Hepatocyte (in vitro differentiated cells): ENCODE measurements around the gene CSH2. TPM values are rescaled to one million over a fixed set of nuclear protein-coding genes. Genes with fewer than 3 reads are reported as not detected.
"Not testable (repeated sequence)": the region's sequence is repeated elsewhere in the genome, so short reads cannot be mapped to it uniquely, and the experiment has no call there.

Experiments used
- DNase-seq: peaks from one replicate; pipeline ENCODE4 v3.0.0-alpha.2; 2016; ENCODE audit warnings: low spot score
- H2AFZ ChIP-seq: fragments of 200-600 bp; sonication (generic); 2 replicates; pipeline ENCODE4 v1.6.0; 2016; ENCODE audit warnings: antibody characterized with exemption, mild to moderate bottlenecking
- H3K27ac ChIP-seq: fragments of 200-600 bp; sonication (generic); 2 replicates; pipeline ENCODE4 v1.5.1; 2016; ENCODE audit warnings: mild to moderate bottlenecking
- H3K27me3 ChIP-seq: fragments of 200-600 bp; sonication (generic); 2 replicates; pipeline ENCODE4 v1.6.1; 2016
- H3K36me3 ChIP-seq: fragments of 200-600 bp; sonication (generic); replicated peaks from 2 replicates; pipeline ENCODE4 v1.5.1; 2016; ENCODE audit warnings: low read depth; ENCODE audit not compliant: insufficient read depth
- H3K4me1 ChIP-seq: fragments of 200-600 bp; sonication (generic); 2 replicates; pipeline ENCODE4 v1.5.1; 2016; ENCODE audit warnings: mild to moderate bottlenecking, moderate library complexity; ENCODE audit not compliant: insufficient read depth
- H3K4me2 ChIP-seq: fragments of 200-600 bp; sonication (generic); 2 replicates; pipeline ENCODE4 v1.6.0; 2016
- H3K4me3 ChIP-seq: fragments of 200-600 bp; sonication (generic); 2 replicates; pipeline ENCODE4 v1.5.1; 2016; ENCODE audit warnings: mild to moderate bottlenecking
- H3K79me2 ChIP-seq: fragments of 200-600 bp; sonication (generic); 2 replicates; pipeline ENCODE4 v1.6.0; 2017; ENCODE audit warnings: mild to moderate bottlenecking
- H3K9me2 ChIP-seq: fragments of 200-600 bp; sonication (generic); replicated peaks from 2 replicates; pipeline ENCODE4 v1.6.0; 2017; ENCODE audit warnings: mild to moderate bottlenecking; ENCODE audit not compliant: insufficient read depth
- H3K9me3 ChIP-seq: fragments of 200-600 bp; sonication (generic); 2 replicates; pipeline ENCODE4 v1.5.1; 2016; ENCODE audit warnings: low read depth, mild to moderate bottlenecking
- H4K20me1 ChIP-seq: fragments of 200-600 bp; sonication (generic); 2 replicates; pipeline ENCODE4 v1.6.0; 2016; ENCODE audit warnings: mild to moderate bottlenecking; ENCODE audit not compliant: insufficient read depth, poor library complexity, severe bottlenecking
- EZH2 ChIP-seq: fragments of 200-600 bp; sonication (generic); IDR thresholded peaks from 2 replicates; pipeline ENCODE4 v1.6.1; 2016; ENCODE audit warnings: antibody characterized with exemption, mild to moderate bottlenecking, borderline replicate concordance
- EZH2phosphoT487 ChIP-seq: fragments of 200-600 bp; sonication (generic); IDR thresholded peaks from one replicate; pipeline ENCODE4 v1.6.1; 2018; ENCODE audit warnings: antibody characterized with exemption, mild to moderate bottlenecking, low read depth, moderate library complexity; ENCODE audit not compliant: unreplicated experiment, severe bottlenecking
- WGBS: methylation state at CpG from one replicate; pipeline ENCODE4 v1.1.6; 2016; ENCODE audit warnings: low lambda C conversion rate; ENCODE audit errors: missing lambda C conversion rate; 5-methylcytosine and 5-hydroxymethylcytosine counted together
- polyA plus RNA-seq: library from polyadenylated mRNA; unstranded; fragments of >200 nt; fragmentation: Nextera tagmentation; extraction: Ambion mirVana; gene quantifications from 2 replicates; pipeline ENCODE4 v1.2.1, GENCODE V29; 2016
- total RNA-seq: library from RNA; depleted of rRNA; stranded (reverse); fragments of >200 nt; gene quantifications from 2 replicates; pipeline ENCODE4 v1.2.3, GENCODE V29; 2014
- TF ChIP-seq, protein P1 (sequence below): fragments of 200-600 bp; sonication (generic); IDR thresholded peaks from 2 replicates; pipeline ENCODE4 v1.5.1; 2016; ENCODE audit warnings: antibody characterized with exemption, mild to moderate bottlenecking; ENCODE audit not compliant: poor library complexity

Gene CSH2
- total and polyA plus RNA-seq, 2 experiments from 2014 or later: 1.4 TPM; not detected in 1

DNA sequence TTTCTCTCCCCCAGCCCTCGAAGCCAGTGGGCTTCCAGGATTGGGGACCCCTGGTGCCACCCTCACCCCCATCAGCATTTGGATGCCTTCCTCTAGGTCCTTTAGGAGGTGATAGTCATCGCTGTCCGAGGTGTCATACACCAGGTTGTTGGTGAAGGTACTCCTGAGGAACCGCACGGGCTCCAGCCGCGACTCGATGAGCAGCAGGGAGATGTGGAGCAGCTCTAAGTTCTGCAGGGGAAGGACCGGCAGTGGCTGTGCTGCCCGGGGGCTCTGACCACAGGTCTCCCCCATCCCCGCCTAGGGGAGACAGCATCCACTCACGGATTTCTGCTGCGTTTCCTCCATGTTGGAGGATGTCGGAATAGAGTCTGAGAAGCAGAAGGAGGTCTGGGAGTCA is 36.6 kb upstream of the CSH2 start:
- Histone ChIP-seq H3K9me3 (no peaks in the 10 kb centered on the region), H3K36me3 (no peaks in the 10 kb centered on the region), H3K9me2 (no peaks in the 10 kb centered on the region), H3K4me3 (no peak overlapping the region), H3K79me2 (no peaks in the 10 kb centered on the region), H2AFZ (no peak overlapping the region), H3K27me3 (peaks cover 3% of the 10 kb centered on the region), H4K20me1 (no peaks in the 10 kb centered on the region), H3K27ac (no peak overlapping the region), H3K4me2 (no peak overlapping the region), H3K4me1 (no peaks in the 10 kb centered on the region)
- TF ChIP-seq, protein P1, sequence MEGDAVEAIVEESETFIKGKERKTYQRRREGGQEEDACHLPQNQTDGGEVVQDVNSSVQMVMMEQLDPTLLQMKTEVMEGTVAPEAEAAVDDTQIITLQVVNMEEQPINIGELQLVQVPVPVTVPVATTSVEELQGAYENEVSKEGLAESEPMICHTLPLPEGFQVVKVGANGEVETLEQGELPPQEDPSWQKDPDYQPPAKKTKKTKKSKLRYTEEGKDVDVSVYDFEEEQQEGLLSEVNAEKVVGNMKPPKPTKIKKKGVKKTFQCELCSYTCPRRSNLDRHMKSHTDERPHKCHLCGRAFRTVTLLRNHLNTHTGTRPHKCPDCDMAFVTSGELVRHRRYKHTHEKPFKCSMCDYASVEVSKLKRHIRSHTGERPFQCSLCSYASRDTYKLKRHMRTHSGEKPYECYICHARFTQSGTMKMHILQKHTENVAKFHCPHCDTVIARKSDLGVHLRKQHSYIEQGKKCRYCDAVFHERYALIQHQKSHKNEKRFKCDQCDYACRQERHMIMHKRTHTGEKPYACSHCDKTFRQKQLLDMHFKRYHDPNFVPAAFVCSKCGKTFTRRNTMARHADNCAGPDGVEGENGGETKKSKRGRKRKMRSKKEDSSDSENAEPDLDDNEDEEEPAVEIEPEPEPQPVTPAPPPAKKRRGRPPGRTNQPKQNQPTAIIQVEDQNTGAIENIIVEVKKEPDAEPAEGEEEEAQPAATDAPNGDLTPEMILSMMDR: no peak
- TF ChIP-seq EZH2 (no peak), EZH2phosphoT487 (no peak)
- WGBS: 85% methylated on average over 14 of the region's 14 CpGs
- no peak for DNase-seq

DNA sequence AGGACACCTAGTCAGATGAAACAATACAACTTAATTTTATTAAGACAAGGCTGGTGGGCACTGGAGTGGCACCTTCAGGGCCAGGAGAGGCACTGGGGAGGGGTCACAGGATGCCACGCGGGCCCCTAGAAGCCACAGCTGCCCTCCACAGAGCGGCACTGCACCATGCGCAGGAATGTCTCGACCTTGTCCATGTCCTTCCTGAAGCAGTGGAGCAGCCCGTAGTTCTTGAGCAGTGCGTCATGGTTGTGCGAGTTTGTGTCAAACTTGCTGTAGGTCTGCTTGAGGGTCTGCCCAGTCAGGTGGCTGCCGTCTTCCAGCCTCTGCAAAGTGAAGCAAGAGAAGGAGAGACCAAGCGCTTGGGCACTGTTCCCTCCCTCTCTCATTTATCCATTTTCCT is 36.1 kb upstream of the CSH2 start:
- not testable (repeated sequence) for H3K9me3 ChIP-seq, H3K4me1 ChIP-seq, H3K27me3 ChIP-seq, H3K9me2 ChIP-seq, H3K27ac ChIP-seq, H3K79me2 ChIP-seq, H4K20me1 ChIP-seq, DNase-seq, H3K4me3 ChIP-seq, H3K4me2 ChIP-seq, H2AFZ ChIP-seq, H3K36me3 ChIP-seq
- 92% methylated on average over 10 of the region's 10 CpGs for WGBS

DNA sequence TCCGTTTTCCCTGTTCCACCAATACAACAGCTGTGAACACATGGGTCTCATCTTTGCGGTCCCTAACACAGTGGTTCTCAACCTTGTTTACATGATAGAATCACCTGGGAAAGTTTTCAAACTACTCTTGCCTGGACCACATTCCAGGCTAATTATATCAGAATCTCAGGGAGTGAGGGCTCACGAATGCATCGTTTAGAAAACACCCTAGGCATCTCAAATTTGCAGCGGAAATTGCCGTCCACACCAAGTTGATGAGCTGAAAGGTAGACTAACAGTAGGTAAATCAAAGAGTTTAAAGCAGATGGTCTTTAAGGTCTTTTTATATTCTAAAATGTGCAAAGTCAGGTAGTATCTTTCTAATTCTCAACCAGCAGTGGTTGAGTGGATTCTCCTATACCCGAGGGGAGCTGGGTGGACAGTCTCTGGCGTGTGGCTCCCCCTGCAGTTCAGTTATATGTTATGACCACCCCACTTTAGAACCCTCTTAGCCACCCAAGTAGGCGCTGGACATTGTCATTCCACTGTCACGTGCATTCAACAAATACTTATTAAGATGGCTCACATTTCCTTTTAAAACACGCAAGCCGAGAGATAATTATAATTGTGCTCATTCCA is 33.8 kb upstream of the CSH2 start:
- not testable (repeated sequence) for H2AFZ ChIP-seq, H3K79me2 ChIP-seq, H3K36me3 ChIP-seq, H3K27me3 ChIP-seq, H3K9me2 ChIP-seq, H3K4me3 ChIP-seq, H3K4me2 ChIP-seq, H3K4me1 ChIP-seq, H3K9me3 ChIP-seq, H4K20me1 ChIP-seq, DNase-seq, H3K27ac ChIP-seq
- WGBS: 43% methylated on average over 12 of the region's 12 CpGs

DNA sequence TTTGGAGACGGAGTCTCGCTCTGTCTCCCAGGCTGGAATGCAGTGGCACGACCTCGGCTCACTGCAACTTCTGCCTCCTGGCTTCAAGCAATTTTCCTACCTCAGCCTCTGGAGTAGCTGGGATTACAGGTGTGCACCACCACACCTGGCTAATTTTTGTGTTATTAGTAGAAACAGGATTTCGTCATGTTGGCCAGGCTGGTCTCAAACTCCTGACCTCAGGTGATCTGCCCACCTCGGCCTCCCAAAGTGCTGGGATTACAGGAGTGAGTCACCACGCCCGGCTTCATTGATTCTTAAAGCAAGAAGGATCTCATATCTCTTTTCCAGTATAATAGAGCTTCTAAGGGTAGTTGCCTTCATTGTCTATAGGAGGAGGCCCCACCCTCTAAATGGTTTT is 31.3 kb upstream of the CSH2 start:
- H3K4me1 ChIP-seq, H4K20me1 ChIP-seq, H2AFZ ChIP-seq, H3K4me2 ChIP-seq, H3K36me3 ChIP-seq, H3K9me2 ChIP-seq, H3K9me3 ChIP-seq, H3K27me3 ChIP-seq, DNase-seq, H3K27ac ChIP-seq, H3K79me2 ChIP-seq, H3K4me3 ChIP-seq: not testable (repeated sequence)
- WGBS: 88% methylated on average over 8 of the region's 8 CpGs

DNA sequence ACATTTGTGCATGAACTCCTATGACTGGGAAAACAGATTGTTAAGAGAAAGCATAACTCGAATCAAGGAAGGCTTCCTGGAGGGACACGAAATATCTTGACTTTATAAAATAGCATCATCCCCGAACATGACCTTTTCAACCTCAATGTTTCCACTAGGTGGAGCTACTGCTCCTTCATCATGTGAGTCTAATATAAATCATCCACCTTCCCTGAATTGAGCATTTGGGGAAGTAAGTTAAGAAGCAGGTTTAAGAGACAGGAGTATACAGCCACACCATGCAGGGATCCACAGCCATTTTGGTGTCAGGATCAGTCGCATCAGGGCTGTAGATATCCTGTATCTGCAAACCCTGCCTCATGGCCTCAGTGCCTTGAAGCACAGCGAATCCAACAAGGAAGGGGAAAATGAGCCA is 30.3 kb upstream of the CSH2 start:
- TF ChIP-seq, protein P1: peak; percentile 46
- not testable (repeated sequence) for H3K4me1 ChIP-seq, H3K9me3 ChIP-seq, H3K27ac ChIP-seq, H3K36me3 ChIP-seq, H2AFZ ChIP-seq, H3K4me2 ChIP-seq, H3K9me2 ChIP-seq, H4K20me1 ChIP-seq, H3K79me2 ChIP-seq, H3K27me3 ChIP-seq, H3K4me3 ChIP-seq, DNase-seq
- 45% methylated on average over 5 of the region's 5 CpGs for WGBS

DNA sequence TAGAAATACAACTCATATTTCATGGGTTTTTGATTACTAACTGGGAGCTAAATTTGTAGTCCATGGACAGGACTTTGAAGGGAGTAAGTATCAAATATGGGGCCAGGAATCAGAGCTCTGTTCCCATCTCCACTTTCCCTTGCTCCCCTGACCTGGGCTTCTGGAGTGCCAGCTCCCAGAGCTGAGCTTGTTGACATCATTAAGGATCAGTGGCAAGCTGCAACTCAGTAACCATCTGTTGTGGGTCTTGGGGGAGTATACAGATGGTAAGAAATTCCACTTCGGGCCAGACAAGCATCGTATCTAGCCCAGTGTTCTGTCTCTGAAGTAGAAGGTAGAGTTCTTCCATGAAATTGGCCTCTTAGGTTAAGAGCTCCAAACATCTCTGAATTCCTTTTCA is 28.5 kb upstream of the CSH2 start:
- DNase-seq, H3K9me3 ChIP-seq, H2AFZ ChIP-seq, H3K27me3 ChIP-seq, H3K79me2 ChIP-seq, H3K27ac ChIP-seq, H4K20me1 ChIP-seq, H3K9me2 ChIP-seq, H3K4me2 ChIP-seq, H3K36me3 ChIP-seq, H3K4me3 ChIP-seq, H3K4me1 ChIP-seq: not testable (repeated sequence)
- WGBS: 100% methylated on average over 2 of the region's 2 CpGs

DNA sequence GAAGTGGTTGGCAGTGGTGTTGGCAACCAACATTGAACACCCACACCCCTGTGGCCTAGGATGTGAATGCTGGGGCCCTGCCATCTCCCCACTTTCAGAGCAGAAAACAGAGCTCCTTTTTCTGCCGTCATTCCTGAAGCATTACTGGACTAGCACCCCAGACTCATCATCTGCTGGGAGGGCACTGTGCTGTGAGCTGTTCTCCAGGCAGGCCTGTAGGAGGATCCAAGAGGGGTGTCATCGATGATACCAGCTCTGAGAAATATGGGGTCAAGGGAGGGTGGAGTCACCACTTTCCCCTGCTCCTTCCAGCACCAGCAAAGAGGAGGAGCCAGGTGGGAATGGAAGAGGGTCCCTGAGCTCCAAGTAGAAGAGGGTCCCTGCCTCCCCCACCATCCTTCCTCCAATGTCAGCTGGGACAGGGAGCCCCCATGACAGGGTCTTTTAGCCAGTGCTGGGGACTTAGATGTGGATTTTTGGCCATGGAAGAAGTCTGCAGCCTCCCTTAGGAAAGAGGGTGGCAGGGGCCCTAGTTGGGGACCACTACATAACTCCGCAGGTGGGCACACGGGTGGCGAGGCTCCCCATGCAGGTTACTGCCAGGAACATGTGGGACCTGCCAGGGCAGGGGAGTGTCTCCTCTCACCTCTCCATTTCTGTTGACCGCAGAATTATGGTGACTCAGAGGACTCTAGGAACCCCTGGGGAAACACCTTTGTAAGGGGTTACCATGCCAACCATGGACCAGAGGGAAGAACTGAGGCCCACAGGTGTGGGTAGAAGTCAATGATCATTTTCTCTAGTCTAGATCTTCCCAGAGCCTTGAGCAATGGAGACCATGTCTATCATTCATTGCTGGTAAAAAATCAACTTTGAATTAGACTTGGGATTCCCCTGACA is 25.7 kb upstream of the CSH2 start:
- not testable (repeated sequence) for H3K27me3 ChIP-seq, H3K4me1 ChIP-seq, H3K79me2 ChIP-seq, H3K9me2 ChIP-seq, H3K4me2 ChIP-seq, H2AFZ ChIP-seq, H3K4me3 ChIP-seq, H3K9me3 ChIP-seq, H3K36me3 ChIP-seq, H3K27ac ChIP-seq, H4K20me1 ChIP-seq, DNase-seq
- 91% methylated on average over 6 of the region's 6 CpGs for WGBS
